HCT116 (cell line): ENCODE data around the gene WDR93. TPM values are rescaled to one million over a fixed set of nuclear protein-coding genes. Genes with fewer than 3 reads are reported as not detected.

Experiments used
- ATAC-seq: fragments of 200-7000 bp; cut with Tn5 transposase; 2 replicates; pipeline ENCODE4 v1.9.1; 2020; ENCODE audit warnings: mild to moderate bottlenecking, moderate library complexity
- BruUV-seq: library from RNA; stranded (reverse); fragments of 400-500 nt; replicated peaks from 2 replicates; lab custom pipeline; 2021; lab: Mats Ljungman, UMichigan
- CTCF ChIA-PET: fragments of 300-600 bp; sonication (Branson Sonifier 250); formaldehyde crosslinking; loops from one replicate; lab custom pipeline; 2021; ENCODE audit warnings: antibody characterized with exemption; lab: Charles Lee
- POLR2A ChIA-PET: fragments of 300-600, 350-600 bp; sonication (Branson Sonifier 250); formaldehyde crosslinking; loops from one replicate; lab custom pipeline; 2021; ENCODE audit warnings: antibody characterized with exemption; lab: Charles Lee
- RAD21 ChIA-PET, 2 experiments: fragments of 300-600 bp; sonication (Branson Sonifier 250); formaldehyde crosslinking; loops; one replicate each; lab custom pipeline; 2023; ENCODE audit warnings: low total read pairs in 2 of 2; ENCODE audit not compliant: uncharacterized antibody in 2 of 2, unreplicated experiment in 2 of 2, low non-redundant PET in 1 of 2; lab: Charles Lee
- DNase-seq: peaks from one replicate; pipeline ENCODE4 v3.0.0-alpha.2; 2010; ENCODE audit warnings: low read depth, low spot score
- H2AFZ ChIP-seq: fragments of 200-600 bp; shearing (Covaris generic), sonication (generic); 2 replicates; pipeline ENCODE4 v1.6.1; 2017; ENCODE audit warnings: low read depth, mixed run types, mixed read lengths, antibody characterized with exemption, low read length; ENCODE audit not compliant: poor library complexity, severe bottlenecking
- H3K27ac ChIP-seq: 2 replicates; pipeline ENCODE4 v1.5.1; 2012; ENCODE audit warnings: low read depth, low read length
- H3K27me3 ChIP-seq: fragments of 200-600 bp; sonication (generic); 2 replicates; pipeline ENCODE4 v1.6.1; 2016; ENCODE audit warnings: mixed run types, low read length, mixed read lengths; ENCODE audit not compliant: insufficient read depth
- H3K36me3 ChIP-seq, 2 experiments: fragments of 200-500 bp in 1 of 2; fragments of 200-600 bp in 1 of 2; sonication (Bioruptor generic) in 1 of 2; sonication (generic) in 1 of 2; 2 replicates each; pipeline versions ENCODE4 v1.5.1 to v1.6.1; 2014 to 2016; ENCODE audit warnings: low read length in 2 of 2, inconsistent platforms in 1 of 2, mixed read lengths in 1 of 2, mixed run types in 1 of 2; ENCODE audit not compliant: insufficient read depth in 2 of 2, control insufficient read depth in 1 of 2
- H3K4me1 ChIP-seq, 2 experiments: fragments of 200-600 bp in 1 of 2; sonication (generic) in 1 of 2; 2 replicates each; pipeline versions ENCODE4 v1.5.1 to v1.6.1; 2012 to 2017; ENCODE audit warnings: low read length in 2 of 2, inconsistent platforms in 1 of 2, mild to moderate bottlenecking in 1 of 2, mixed read lengths in 1 of 2, mixed run types in 1 of 2, moderate library complexity in 1 of 2; ENCODE audit not compliant: insufficient read depth in 2 of 2, control insufficient read depth in 1 of 2
- H3K4me2 ChIP-seq: fragments of 200-600 bp; sonication (generic); 2 replicates; pipeline ENCODE4 v1.6.1; 2017; ENCODE audit warnings: mixed run types, low read length, mixed read lengths
- H3K4me3 ChIP-seq, 2 experiments: fragments of 200-600 bp in 1 of 2; sonication (generic) in 1 of 2; replicated peaks in 1 of 2; 2 replicates each; pipeline ENCODE4 v1.5.1; 2011 to 2016; ENCODE audit warnings: low read length in 2 of 2, control low read depth in 1 of 2, low read depth in 1 of 2, mild to moderate bottlenecking in 1 of 2, mixed read lengths in 1 of 2, mixed run types in 1 of 2
- H3K79me2 ChIP-seq: fragments of 200-600 bp; sonication (generic); 2 replicates; pipeline ENCODE4 v1.6.1; 2017; ENCODE audit warnings: mild to moderate bottlenecking, mixed run types, low read length, moderate library complexity, mixed read lengths; ENCODE audit not compliant: insufficient read depth
- H3K9ac ChIP-seq: fragments of 200-600 bp; sonication (generic); 2 replicates; pipeline ENCODE4 v1.6.1; 2016; ENCODE audit warnings: low read length, mixed read lengths
- H3K9me2 ChIP-seq: fragments of 200-600 bp; sonication (generic), shearing (Covaris generic); 2 replicates; pipeline ENCODE4 v1.6.1; 2017; ENCODE audit warnings: mixed run types, mild to moderate bottlenecking, moderate library complexity; ENCODE audit not compliant: insufficient read depth
- H3K9me3 ChIP-seq, 2 experiments: fragments of 200-500 bp in 1 of 2; fragments of 200-600 bp in 1 of 2; sonication (Bioruptor generic) in 1 of 2; sonication (generic) in 1 of 2; 2 replicates each; pipeline ENCODE4 v1.6.1; 2014 to 2017; ENCODE audit warnings: low read length in 2 of 2, mixed read lengths in 2 of 2, inconsistent platforms in 1 of 2, low read depth in 1 of 2, mild to moderate bottlenecking in 1 of 2, mixed run types in 1 of 2, moderate library complexity in 1 of 2; ENCODE audit not compliant: control insufficient read depth in 1 of 2, insufficient read depth in 1 of 2
- H4K20me1 ChIP-seq: fragments of 200-600 bp; sonication (generic), shearing (Covaris generic); 2 replicates; pipeline ENCODE4 v1.6.1; 2017; ENCODE audit warnings: mixed run types, mild to moderate bottlenecking, moderate library complexity; ENCODE audit not compliant: insufficient read depth
- EZH2 ChIP-seq: fragments of 200-600 bp; sonication (generic); IDR thresholded peaks from 2 replicates; pipeline ENCODE4 v1.6.1; 2017; ENCODE audit warnings: antibody characterized with exemption, mixed run types
- EZH2phosphoT487 ChIP-seq: fragments of 200-600 bp; IDR thresholded peaks from 2 replicates; pipeline ENCODE4 v1.6.1; 2018; ENCODE audit warnings: antibody characterized with exemption, borderline replicate concordance
- JUND ChIP-seq: IDR thresholded peaks from 2 replicates; pipeline ENCODE4 v1.6.1; 2012
- POLR2AphosphoS5 ChIP-seq: IDR thresholded peaks from 2 replicates; pipeline ENCODE4 v1.6.1; 2011; ENCODE audit warnings: mild to moderate bottlenecking, low read depth, low read length, moderate library complexity
- RAD21 ChIP-seq: IDR thresholded peaks from 2 replicates; pipeline ENCODE4 v1.6.1; 2012; ENCODE audit warnings: low read depth, mild to moderate bottlenecking
- SIN3A ChIP-seq: IDR thresholded peaks from 2 replicates; pipeline ENCODE4 v1.6.1; 2012; ENCODE audit warnings: low read depth
- SRF ChIP-seq: IDR thresholded peaks from 2 replicates; pipeline ENCODE4 v1.6.1; 2012; ENCODE audit warnings: low read depth
- YY1 ChIP-seq: IDR thresholded peaks from 2 replicates; pipeline ENCODE4 v1.6.1; 2011; ENCODE audit warnings: low read length, low read depth, moderate library complexity, mild to moderate bottlenecking; ENCODE audit not compliant: insufficient replicate concordance; ENCODE audit errors: extremely low read depth
- intact Hi-C: fragments of 100-400 bp; cut with micrococcal nuclease; formaldehyde crosslinking; loops from 2 replicates; pipeline ENCODE4 v1.10.0; 2022
- total RNA-seq: library from RNA; stranded (reverse); gene quantifications from one replicate; pipeline ENCODE4 v1.2.1, GENCODE V29; 2021; ENCODE audit not compliant: unreplicated experiment
- TF ChIP-seq, protein P1 (sequence below): IDR thresholded peaks from 2 replicates; pipeline ENCODE4 v1.6.1; 2012; ENCODE audit warnings: low read depth
- TF ChIP-seq, protein P2 (sequence below): IDR thresholded peaks from 2 replicates; pipeline ENCODE4 v1.6.1; 2011; ENCODE audit warnings: mild to moderate bottlenecking, low read length, moderate library complexity; ENCODE audit not compliant: insufficient replicate concordance; ENCODE audit errors: extremely low read depth
- TF ChIP-seq, protein P3 (sequence below): IDR thresholded peaks from 2 replicates; pipeline ENCODE4 v1.6.1; 2012
- TF ChIP-seq, protein P4 (sequence below), 3 experiments: fragments of 200-600 bp in 1 of 3; sonication (generic) in 1 of 3; IDR thresholded peaks in 2 of 3; conservative IDR thresholded peaks in 1 of 3; 2 replicates each; pipeline ENCODE4 v1.5.1; 2012 to 2017; ENCODE audit warnings: low read depth in 2 of 3, low read length in 2 of 3, antibody characterized with exemption in 1 of 3, borderline replicate concordance in 1 of 3, control low read depth in 1 of 3, mild to moderate bottlenecking in 1 of 3, mixed read lengths in 1 of 3, mixed run types in 1 of 3, moderate library complexity in 1 of 3; ENCODE audit not compliant: insufficient read depth in 1 of 3
- TF ChIP-seq, protein P5 (sequence below): IDR thresholded peaks from 2 replicates; pipeline ENCODE4 v1.6.1; 2012

Gene WDR93
- total RNA-seq, 1 experiment from 2014 or later, result 0.42 TPM

DNA sequence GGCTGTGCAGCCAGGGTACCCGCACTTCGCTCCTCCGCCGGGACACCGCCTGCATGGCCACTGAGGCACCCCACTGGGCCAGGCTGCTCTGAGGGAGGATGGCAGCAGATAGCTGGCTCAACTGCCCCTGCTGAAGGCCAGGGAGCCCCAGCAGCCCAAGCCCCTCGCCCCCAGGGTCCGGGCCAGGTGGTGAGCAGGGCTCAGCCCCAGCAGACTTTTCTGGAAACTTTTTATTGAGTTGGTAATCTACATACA lies 23.0 kb upstream of the WDR93 start (continued):
- TF ChIP-seq, protein P1, sequence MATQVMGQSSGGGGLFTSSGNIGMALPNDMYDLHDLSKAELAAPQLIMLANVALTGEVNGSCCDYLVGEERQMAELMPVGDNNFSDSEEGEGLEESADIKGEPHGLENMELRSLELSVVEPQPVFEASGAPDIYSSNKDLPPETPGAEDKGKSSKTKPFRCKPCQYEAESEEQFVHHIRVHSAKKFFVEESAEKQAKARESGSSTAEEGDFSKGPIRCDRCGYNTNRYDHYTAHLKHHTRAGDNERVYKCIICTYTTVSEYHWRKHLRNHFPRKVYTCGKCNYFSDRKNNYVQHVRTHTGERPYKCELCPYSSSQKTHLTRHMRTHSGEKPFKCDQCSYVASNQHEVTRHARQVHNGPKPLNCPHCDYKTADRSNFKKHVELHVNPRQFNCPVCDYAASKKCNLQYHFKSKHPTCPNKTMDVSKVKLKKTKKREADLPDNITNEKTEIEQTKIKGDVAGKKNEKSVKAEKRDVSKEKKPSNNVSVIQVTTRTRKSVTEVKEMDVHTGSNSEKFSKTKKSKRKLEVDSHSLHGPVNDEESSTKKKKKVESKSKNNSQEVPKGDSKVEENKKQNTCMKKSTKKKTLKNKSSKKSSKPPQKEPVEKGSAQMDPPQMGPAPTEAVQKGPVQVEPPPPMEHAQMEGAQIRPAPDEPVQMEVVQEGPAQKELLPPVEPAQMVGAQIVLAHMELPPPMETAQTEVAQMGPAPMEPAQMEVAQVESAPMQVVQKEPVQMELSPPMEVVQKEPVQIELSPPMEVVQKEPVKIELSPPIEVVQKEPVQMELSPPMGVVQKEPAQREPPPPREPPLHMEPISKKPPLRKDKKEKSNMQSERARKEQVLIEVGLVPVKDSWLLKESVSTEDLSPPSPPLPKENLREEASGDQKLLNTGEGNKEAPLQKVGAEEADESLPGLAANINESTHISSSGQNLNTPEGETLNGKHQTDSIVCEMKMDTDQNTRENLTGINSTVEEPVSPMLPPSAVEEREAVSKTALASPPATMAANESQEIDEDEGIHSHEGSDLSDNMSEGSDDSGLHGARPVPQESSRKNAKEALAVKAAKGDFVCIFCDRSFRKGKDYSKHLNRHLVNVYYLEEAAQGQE, result no peak
- TF ChIP-seq SRF (no peak), SIN3A (no peak), POLR2AphosphoS5 (no peak)
- TF ChIP-seq, protein P2, sequence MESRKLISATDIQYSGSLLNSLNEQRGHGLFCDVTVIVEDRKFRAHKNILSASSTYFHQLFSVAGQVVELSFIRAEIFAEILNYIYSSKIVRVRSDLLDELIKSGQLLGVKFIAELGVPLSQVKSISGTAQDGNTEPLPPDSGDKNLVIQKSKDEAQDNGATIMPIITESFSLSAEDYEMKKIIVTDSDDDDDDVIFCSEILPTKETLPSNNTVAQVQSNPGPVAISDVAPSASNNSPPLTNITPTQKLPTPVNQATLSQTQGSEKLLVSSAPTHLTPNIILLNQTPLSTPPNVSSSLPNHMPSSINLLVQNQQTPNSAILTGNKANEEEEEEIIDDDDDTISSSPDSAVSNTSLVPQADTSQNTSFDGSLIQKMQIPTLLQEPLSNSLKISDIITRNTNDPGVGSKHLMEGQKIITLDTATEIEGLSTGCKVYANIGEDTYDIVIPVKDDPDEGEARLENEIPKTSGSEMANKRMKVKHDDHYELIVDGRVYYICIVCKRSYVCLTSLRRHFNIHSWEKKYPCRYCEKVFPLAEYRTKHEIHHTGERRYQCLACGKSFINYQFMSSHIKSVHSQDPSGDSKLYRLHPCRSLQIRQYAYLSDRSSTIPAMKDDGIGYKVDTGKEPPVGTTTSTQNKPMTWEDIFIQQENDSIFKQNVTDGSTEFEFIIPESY, result no peak
- TF ChIP-seq, protein P3, sequence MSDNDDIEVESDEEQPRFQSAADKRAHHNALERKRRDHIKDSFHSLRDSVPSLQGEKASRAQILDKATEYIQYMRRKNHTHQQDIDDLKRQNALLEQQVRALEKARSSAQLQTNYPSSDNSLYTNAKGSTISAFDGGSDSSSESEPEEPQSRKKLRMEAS, result no peak

DNA sequence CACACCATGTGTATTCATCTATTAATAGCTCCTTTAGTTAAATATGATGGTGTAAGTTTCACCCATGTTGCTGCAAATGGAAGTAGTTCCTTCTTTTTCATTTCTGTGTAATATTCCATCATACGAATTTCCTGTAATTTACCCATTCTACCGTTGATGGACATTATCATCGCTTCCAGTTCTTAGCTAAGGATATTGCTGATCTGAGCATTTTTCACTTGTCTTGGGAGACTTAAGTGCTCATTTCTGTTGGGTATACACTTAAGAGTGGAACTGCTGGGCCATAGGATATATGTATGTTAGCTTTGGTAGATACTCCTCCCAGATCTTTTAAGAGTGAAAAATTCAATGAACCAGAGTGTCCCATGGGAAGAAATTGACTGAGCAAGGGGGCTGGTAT lies 22.4 kb upstream of the WDR93 start:
- CTCF ChIA-PET, result no interaction called here
- no peak for ATAC-seq
- no peaks in the 10 kb centered on the region for H3K9me3 ChIP-seq

More for the DNA sequence above, 22.4 kb upstream of the WDR93 start:
- H3K9me2 ChIP-seq, result no peaks in the 10 kb centered on the region
- BruUV-seq, result no TSS peak
- H3K27ac ChIP-seq, result no peak overlapping the region
- no peaks in the 10 kb centered on the region for H3K27me3 ChIP-seq
- H3K4me3 ChIP-seq, result no peak overlapping the region
- H3K9ac ChIP-seq, result no peak overlapping the region
- peaks cover 0 to 2% of the 10 kb centered on the region in 2 experiments; a peak in 1 of 4 replicates for H3K4me1 ChIP-seq
- no peaks in the 10 kb centered on the region for H3K36me3 ChIP-seq
- no peak overlapping the region for H3K4me2 ChIP-seq
- RAD21 ChIA-PET, result no interaction called here
- intact Hi-C loops, result no loop called here
- no peaks in the 10 kb centered on the region for H4K20me1 ChIP-seq
- TF ChIP-seq, protein P4, sequence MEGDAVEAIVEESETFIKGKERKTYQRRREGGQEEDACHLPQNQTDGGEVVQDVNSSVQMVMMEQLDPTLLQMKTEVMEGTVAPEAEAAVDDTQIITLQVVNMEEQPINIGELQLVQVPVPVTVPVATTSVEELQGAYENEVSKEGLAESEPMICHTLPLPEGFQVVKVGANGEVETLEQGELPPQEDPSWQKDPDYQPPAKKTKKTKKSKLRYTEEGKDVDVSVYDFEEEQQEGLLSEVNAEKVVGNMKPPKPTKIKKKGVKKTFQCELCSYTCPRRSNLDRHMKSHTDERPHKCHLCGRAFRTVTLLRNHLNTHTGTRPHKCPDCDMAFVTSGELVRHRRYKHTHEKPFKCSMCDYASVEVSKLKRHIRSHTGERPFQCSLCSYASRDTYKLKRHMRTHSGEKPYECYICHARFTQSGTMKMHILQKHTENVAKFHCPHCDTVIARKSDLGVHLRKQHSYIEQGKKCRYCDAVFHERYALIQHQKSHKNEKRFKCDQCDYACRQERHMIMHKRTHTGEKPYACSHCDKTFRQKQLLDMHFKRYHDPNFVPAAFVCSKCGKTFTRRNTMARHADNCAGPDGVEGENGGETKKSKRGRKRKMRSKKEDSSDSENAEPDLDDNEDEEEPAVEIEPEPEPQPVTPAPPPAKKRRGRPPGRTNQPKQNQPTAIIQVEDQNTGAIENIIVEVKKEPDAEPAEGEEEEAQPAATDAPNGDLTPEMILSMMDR (IDR thresholded peaks at IDR 0.05 in 2 of 3, conservative IDR thresholded peaks at IDR 0.05 in 1 of 3; ENCODE audit: borderline replicate concordance in 1 of 3, insufficient read depth in 1 of 3, low read depth in 2 of 3, low read length in 2 of 3), result no peak
- TF ChIP-seq, protein P5, sequence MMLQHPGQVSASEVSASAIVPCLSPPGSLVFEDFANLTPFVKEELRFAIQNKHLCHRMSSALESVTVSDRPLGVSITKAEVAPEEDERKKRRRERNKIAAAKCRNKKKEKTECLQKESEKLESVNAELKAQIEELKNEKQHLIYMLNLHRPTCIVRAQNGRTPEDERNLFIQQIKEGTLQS, result no peak
- TF ChIP-seq, protein P3, result no peak
- TF ChIP-seq YY1 (no peak), RAD21 (no peak), EZH2phosphoT487 (no peak), SIN3A (no peak), EZH2 (no peak), JUND (no peak), POLR2AphosphoS5 (no peak)
- TF ChIP-seq, protein P2, result no peak
- POLR2A ChIA-PET, result no interaction called here
- H3K79me2 ChIP-seq, result no peaks in the 10 kb centered on the region
- no peak overlapping the region for H2AFZ ChIP-seq
- no peak for DNase-seq
